HG02840 (cell line): ENCODE results near the gene TMUB1.

ENCODE experiments used
- ATAC-seq: cut with Tn5 transposase; IDR thresholded peaks from one replicate; pipeline ENCODE4 v1.9.1; 2021; ENCODE audit warnings: mild to moderate bottlenecking, moderate library complexity, moderate number of reproducible peaks; ENCODE audit not compliant: unreplicated experiment, low FRiP score

Gene TMUB1

DNA sequence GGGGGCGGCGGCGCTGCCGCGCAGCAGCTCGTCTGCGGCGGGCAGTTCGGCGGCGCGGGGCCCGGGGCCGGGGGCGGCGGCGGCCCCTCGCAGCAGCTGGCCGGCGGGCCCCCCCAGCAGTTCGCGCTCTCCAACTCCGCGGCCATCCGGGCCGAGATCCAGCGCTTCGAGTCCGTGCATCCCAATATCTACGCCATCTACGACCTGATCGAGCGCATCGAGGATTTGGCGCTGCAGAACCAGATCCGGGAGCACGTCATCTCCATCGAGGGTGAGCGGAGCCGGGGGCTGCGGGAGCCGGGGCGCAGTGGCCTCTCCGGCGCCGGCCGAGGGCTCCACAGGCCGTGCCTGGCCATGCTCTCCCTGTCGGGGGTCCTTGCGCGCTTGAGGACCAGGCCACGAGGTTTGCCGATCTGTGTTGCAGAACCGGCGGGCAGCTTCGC is 3.5 kb upstream of the TMUB1 start:
- ATAC-seq: no peak

DNA sequence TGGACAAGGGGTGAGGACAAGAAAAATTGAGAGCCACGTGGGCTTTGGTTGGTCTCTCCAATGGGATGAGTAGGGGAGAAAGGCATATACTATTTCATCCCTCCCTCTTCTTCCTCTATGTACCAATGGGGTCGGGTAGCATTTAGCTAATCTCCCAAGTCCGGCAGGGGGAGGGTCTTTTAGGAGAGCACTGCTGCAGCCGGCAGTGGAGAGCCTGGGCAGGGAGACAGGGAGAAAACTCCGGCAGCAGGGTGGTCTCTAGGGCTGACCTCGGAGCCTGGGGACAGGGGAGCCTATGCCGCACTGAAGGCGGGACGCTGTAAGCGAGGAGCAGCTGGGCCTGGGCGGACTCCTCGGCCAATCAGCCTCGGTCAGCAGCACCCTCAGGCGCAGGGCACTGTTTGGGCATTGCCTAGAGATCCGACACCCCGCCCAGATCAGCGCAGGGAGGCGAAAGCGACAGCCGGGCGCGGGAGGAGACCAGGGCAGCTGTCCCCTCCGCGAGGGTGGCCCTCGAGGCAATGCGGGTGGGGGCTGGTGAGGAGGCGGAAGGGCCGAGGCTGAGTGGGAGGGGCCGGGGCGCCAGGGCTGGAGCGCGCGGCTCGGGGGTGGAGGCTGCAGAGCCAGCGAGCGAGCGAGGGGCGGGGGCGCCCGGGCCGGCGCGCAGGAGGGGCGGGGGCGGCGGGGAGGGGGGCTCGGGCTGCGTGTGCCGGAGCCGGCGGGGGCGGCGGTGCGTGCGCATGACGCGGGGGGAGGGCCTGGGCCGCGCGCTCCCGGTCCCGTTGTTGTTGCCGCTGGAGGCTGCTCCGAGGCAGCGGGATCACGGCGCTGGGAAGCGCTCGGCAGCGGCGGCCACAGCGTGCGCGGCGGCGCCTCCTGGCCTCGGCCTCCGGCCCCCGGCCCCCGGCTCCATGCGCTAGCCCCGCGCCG is 2.7 kb upstream of the TMUB1 start, which contains the start of gene AGAP3:
Gene AGAP3, plus strand, starts transcription at position 785 of the 930 bp plus-strand sequence. CDS start 267 bp downstream, outside the sequence.
- peak; percentile 36 for ATAC-seq

DNA sequence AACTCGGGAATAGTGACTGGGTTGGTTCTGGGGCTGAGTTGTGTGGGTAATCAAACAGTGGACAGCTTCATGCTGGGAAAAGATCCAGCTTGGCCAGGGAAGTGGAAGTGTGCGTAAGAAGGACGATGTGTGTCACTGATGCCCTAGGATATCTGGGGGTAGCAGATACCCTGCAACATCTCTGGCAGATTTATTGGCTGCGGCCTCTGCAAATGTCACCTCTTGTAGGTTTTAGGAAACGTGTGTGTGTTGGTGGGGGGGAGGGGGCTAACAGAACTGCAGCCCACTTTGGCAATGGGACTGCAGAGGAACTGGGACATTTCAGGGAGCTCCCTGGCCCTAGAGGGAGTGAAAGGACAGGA is 2.0 kb upstream of the TMUB1 start:
- no peak for ATAC-seq

DNA sequence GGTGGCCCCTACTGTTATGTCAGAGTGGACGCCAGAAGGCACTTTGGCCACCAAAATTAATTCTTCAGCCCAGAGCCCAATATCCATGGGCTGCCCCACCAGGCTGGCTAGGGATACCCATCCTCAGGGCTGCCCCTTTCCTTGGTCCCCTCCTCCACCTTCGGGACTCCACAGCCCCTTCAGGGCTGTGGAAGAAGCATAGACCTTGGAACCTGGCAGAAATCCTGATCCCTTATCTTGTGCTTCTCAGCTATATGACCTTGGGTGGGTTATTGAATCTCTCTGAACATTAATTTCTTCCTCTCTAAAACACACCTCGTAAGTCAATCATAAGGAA is 499 bp upstream of the TMUB1 start:
- no peak for ATAC-seq

DNA sequence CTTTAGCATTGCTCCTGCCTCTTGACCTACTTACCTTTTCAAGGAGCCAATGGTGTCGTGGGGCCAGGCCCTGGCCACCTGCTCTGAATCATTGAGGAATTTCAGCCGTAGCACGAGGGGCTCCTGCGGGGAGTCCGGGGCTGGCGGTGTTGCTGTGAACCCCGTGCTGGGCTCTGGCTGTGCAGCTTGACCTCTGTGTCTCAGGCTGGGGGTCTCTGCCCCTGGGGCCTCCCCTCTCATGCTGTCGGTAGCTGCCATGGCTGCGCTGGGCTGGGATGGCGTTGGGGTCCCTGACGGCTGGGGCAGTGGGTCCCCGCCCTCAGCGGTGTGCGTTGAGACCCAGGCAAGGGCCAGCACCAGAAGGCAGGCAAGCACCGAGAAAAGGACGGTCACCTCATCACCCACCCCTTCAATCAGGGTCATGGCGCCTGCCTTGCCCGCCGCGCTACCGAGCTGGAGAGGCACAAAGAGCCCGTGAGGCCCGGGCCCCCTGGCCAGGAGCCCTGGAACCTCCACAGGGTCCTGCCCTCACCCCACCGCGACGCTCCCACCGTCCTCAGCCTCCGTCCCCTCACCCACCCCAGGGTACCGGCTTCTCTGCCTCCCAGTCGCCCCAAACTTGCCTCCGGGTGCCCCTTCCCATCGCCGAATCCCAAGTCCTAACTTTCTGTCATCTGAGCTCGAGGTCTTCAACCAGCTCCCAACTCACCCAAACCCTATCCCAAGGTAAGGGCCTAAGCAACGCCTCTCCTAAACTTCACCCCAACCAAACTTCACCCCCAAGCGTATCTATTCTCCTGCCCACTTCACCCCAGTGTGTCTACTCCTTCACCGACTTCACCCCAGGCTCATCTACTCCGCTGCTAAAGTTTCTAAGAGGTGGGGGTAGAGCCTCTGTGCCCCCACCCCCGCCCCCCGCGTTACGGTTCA is 887 bp downstream of the TMUB1 start:
- no peak for ATAC-seq

DNA sequence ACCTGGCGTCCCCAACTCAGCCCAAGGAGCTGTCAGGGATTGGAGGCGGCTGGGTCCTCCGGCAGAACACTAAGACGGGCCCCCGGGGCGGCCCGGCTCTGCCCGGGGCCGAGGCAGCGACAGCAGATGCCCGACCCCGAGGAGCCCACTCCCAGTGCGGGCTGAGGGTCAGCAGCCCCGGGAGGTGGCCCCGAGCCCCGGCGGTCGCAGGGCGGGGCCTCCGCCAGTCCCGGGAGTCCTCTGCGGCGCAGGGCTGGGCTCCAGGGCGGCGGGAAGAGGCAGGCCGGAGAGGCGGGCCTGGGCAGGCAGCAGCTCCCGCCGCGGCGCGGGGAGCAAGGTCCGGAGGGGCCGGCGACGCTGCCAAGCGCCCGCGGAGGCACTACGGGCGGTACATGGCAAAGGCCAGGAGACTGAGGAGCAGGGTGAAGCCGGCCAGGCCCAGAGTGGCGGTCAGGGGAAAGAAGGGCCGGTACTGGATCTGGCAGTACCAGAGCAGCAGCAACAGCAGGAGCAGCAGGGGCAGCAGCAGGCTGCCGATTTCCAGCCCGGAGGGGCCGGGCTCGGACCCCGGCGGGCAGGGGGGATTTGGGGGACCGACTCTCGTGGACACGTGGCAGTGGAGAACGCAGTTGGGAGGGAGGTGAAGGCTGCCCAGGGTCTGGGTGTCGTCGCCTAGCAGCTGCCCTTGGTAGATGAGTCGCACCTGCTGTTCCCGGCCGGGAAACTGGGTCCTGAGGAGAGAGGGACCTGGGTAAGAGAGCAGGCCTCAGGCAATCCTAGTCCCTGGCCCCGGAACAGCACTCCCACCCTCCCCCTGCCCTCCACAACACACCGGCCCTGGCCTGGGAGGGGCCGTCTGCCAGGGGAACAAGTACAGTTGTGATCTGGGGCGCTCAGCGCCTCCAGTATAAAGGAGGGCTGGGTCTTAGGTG is 1.9 kb downstream of the TMUB1 start:
- no peak for ATAC-seq

DNA sequence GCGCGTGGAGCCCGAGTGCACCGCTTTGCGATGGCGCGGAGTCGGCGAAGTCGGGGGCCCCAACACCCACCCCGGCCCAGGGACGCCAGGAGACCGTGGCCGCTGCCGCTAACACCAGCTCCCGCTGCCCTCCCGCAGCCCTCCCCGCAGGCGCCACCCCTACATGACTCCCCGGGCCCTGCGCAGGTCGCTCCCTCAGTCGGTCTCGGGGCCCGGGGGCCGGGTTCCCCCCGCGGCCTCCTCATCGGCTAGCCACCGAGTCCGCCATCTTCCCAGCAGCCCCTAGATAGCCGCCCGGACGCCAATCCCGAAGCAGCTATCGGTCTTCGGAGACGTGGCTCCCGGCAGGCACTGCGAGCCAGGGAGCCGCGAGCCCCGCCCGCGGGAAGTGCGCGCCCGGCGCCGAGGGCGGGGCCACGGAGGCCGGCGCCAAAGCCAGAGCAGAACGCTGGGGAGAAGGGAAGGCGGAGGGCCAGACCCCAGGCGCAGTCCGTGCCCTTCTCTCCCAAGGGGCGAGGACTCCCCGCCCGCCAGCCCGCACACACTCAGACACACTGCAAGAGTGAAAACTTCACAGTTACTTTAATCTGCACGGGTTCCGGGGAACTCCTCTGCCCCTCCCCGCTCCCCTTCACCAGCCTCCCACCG is 2.6 kb downstream of the TMUB1 start, which contains the start of gene FASTK:
Gene FASTK, minus strand, starts transcription at position 288 of the 648 bp plus-strand sequence. Its CDS starts 43 bp downstream, at position 245.
- ATAC-seq: peak; percentile 64

DNA sequence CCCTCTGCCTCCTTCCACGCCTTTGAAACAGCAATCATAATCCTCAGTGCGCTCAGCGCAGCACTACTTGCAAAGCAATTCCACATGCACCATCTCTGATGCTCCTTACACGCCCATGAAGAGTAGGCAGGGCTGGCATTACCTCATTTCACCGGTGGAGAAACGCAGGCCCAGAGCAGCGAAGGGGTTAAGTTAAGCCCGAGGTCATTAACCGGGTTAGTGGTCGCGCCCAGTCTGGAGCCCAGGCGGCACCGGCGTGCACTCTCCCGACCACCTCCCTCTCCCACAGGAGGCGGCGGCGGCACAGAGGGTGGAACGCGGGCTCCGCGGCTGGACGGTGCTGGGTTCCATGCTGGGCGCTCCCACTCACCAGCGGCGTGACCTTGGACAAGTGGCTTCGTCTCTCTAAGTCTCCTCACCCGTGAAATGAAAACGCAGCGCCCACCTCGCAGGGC is 3.2 kb downstream of the TMUB1 start:
- peak; percentile 1 for ATAC-seq

DNA sequence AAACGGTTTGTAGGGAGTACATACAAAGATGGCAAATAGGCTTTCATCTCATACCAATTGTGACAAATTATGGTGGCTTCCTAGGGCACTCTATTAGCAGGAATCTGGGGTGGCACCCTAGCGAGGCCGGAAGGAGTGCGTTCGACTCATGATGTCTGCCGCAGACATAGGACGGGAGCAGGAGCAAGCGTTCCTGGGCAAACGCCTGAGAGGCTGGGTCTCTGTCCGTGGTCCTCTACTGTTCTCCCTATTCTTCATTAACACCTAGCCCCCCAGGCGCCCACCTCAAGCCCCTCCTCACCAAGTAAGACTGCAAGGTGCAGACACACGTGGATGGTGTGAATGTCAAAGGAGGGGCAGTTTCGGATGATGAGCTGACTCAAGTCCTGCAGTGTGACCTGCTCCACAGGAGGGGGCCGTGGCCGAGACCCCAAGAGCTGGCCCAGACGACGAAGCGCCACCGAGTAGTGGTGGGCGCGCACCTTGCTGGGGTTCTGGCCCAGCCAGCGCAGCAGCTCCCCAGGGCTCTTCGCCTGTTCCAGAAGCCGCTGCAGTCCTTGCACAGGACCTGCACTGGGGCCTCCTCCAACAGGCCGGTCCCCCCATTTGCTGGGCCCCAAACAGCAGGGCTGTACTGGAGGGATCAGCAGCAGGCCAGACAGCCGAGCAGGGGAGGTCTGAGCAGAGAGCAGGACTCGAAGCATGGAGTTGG is 3.9 kb downstream of the TMUB1 start:
- ATAC-seq: no peak

DNA sequence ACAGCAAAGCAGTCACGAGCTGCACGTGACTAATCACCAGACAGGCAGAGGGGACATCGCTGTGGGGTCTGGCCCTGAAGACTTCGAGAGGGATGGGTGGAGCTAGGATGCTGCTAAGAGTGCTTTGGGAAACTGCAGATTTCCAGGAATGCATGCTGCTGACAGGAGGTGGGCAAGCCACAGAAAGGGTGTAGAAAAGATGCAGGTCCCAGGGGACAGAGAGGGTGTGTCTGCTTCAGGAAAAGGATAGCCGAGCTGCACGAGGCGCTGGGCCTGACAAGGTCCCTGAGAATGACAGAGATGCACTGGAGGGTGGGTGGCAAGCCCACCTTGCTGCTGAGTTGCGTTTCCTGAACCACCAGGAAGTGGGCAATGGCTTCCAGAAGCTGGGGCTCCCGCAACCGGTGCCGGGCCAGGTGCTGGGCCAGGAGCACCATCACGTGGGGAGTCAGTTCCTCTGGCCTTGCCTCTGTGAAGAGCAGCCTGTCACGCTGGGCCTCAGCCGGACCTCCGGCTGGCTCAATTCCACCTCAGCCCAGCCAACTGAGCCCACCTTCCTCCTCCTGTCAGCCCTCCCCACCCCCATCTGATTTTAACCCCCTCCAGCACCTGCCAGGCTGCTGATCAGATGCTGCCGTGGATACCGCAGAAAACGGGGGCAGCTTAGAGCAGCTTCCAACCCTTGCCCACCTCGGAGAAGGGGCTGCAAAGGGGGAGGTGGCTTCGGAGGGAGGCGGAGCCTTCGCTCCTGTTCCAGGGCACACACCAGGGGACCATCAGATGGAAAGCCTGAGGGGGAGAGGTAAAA is 4.9 kb downstream of the TMUB1 start:
- ATAC-seq: no peak

DNA sequence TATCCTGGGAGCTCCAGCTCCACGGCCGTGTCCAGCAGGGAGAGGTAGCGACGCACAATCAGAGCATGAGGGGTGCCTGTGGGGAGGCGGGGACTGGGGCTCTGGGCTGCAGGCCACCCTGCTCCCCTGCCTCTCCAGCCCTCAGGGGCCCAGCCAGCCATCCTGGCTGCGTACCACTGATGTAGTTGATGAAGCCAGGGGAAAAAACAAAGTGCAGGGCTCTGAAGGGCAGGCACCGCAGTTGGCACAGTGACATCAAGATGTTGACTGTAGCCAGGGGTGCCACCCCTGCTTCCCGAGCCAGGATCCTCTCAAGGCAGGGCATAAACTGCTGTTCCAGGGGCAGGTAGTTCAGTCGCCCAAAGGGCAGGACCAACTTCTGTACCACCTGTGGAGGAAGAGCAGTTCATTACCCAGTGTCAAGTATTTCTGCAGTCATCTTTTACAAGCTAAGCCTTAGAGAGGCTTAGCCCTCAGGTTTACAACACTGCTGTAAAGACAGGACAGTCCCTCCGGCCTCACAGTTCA is 5.5 kb downstream of the TMUB1 start:
- ATAC-seq: no peak

DNA sequence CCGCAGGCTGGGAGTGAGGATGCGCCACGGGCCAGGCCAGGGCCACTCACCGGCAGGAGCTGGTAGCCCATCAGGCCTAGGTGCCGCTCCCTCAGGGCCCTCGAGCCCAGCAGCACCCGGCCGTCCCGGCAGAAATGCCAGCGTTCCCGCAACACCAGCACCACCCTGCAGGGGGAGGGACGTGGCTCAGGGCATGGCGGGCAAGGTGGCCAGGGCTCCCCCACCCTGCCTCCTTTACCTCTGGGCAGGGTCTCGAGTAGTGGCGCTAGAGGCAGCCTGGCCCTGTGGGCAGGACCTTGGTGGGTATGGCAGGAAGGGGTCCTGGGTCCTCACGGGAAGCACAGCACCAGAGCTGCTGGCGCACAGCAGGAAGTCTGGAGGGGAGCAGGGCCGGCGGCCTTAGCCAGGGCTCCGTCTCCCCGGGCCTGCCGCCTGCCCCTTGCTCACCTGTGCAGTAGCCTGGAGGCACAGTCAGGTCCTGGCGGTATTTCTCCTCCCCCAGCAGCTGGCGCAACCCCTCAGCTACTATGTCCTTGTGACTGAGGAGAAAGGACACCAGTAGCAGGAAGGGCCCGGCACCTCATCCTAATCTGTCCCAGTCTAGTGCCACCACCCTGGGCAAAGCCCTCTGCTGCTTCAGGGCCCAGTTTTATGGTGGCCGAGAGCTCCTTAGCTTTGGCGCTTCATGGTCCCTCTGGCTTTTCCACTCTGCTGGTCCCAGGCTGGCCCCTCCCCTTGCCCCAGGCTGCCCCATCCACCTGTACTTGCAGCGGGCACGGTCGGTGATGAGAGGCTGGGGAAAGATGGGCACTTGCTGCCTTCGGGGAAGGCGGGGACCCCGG is 6.2 kb downstream of the TMUB1 start:
- no peak for ATAC-seq

DNA sequence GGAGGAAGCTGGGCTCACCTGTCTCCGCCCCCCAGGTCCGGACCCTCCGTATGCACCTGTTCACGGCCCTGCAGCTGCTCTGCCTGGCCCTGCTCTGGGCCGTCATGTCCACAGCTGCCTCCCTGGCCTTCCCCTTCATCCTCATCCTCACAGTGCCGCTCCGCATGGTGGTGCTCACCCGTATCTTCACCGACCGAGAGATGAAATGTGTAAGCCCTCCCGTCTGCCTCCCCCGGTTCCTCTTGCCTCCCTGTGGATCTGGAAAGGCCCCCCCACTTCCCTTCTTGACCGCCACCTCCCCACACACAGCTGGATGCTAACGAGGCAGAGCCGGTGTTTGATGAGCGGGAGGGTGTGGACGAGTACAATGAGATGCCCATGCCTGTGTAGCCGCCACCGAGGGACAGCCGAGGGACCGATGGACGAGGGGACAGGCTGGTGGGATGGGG is 7.3 kb downstream of the TMUB1 start:
- ATAC-seq: no peak

DNA sequence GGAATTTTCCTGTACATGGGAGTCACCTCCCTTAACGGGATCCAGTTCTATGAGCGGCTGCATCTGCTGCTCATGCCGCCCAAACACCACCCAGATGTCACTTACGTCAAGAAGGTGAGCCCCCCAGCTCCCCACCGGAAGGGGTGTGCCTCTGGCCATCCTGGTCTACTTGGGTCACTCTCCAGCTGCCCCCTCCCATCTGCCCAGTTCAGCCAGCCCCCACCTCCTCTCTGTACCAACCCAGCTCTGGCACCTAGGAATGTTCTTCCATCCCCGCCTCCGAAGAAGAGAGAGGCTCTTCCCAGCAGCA is 7.7 kb downstream of the TMUB1 start:
- ATAC-seq: no peak

DNA sequence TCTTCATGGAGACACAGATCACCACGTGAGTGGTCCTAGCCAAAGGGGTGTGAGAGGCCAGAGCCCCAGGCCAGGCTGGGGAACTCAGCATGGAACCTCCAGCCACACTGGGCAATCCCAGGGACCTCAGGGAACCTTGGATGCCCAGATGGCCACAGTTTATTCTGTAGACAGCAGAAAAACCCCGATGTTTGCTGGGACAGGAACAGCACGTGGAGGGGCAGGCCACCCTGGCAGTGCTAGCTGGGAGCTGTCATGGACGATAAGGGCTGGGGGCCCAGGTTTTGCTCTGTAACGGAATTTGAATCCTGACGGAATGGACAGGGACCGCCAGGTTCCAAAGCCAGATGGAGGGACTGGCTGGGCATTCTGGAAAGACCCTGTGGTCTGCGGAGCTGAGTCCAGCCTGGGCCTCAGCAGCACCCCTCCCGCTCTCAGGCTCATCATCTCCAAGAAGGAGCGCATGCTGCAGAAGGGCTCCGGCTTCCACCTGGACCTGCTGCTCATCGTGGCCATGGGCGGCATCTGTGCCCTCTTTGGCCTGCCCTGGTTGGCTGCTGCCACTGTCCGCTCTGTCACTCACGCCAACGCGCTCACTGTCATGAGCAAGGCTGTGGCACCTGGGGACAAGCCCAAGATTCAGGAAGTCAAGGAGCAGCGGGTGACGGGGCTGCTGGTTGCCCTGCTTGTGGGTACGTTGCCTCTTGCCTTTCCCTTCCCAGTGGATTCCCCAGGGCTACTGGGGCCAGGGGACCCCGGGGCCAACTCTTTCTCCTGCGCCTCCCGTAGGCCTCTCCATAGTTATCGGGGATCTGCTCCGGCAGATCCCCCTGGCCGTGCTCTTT is 8.3 kb downstream of the TMUB1 start:
- no peak for ATAC-seq

DNA sequence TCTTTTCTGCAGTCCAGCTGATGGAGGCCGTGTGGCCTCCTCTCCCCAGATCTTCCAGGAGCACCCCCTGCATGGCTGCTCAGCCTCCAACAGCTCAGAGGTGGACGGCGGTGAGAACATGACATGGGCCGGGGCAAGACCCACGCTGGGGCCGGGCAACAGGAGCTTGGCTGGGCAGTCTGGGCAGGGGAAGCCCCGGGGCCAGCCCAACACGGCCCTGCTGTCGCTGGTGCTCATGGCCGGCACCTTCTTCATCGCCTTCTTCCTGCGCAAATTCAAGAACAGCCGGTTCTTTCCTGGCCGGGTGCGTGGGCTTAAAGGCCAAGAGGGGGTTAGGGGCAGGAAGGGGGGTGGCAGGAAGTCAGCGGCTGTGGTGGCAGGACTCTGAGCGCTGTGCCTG is 9.3 kb downstream of the TMUB1 start:
- no peak for ATAC-seq
